Karpas-422 (cell line): ENCODE data around the gene SEPTIN3. TPM values are rescaled to one million over a fixed set of nuclear protein-coding genes. Genes with fewer than 3 reads are reported as not detected.

Experiments
- DNase-seq: peaks from one replicate; pipeline ENCODE4 v3.0.0-alpha.2; 2015
- H2AFZ ChIP-seq: fragments of 200-600 bp; sonication (generic); 2 replicates; pipeline ENCODE4 v1.6.1; 2014; ENCODE audit warnings: antibody characterized with exemption, low read length, mixed read lengths
- H3K27ac ChIP-seq: fragments of 200-600 bp; sonication (generic); 2 replicates; pipeline ENCODE4 v1.5.1; 2014; ENCODE audit warnings: mild to moderate bottlenecking, low read length, moderate library complexity
- H3K27me3 ChIP-seq: fragments of 200-600 bp; sonication (generic); 2 replicates; pipeline ENCODE4 v1.6.1; 2014; ENCODE audit warnings: low read length, mixed read lengths
- H3K36me3 ChIP-seq: fragments of 200-600 bp; sonication (generic); 2 replicates; pipeline ENCODE4 v1.6.1; 2014; ENCODE audit warnings: low read length, mixed read lengths; ENCODE audit not compliant: insufficient read depth
- H3K4me1 ChIP-seq: fragments of 200-600 bp; sonication (generic); 2 replicates; pipeline ENCODE4 v1.6.1; 2014; ENCODE audit warnings: mild to moderate bottlenecking, low read length, mixed read lengths
- H3K4me2 ChIP-seq: fragments of 200-600 bp; sonication (generic); 2 replicates; pipeline ENCODE4 v1.6.1; 2014; ENCODE audit warnings: low read length, low read depth, mild to moderate bottlenecking; ENCODE audit not compliant: poor library complexity, severe bottlenecking
- H3K4me3 ChIP-seq: fragments of 200-600 bp; sonication (generic); 2 replicates; pipeline ENCODE4 v1.5.1; 2014; ENCODE audit warnings: mild to moderate bottlenecking, antibody characterized with exemption, low read length, mixed read lengths
- H3K79me2 ChIP-seq: fragments of 200-600 bp; sonication (generic); 2 replicates; pipeline ENCODE4 v1.6.1; 2014; ENCODE audit warnings: mild to moderate bottlenecking, low read length, mixed read lengths
- H3K9ac ChIP-seq: fragments of 200-600 bp; sonication (generic); 2 replicates; pipeline ENCODE4 v1.6.0; 2014; ENCODE audit warnings: low read length
- H3K9me2 ChIP-seq: fragments of 200-600 bp; sonication (generic), shearing (Covaris generic); replicated peaks from 2 replicates; pipeline ENCODE4 v1.6.0; 2014; ENCODE audit warnings: mild to moderate bottlenecking, low read length, moderate library complexity; ENCODE audit not compliant: insufficient read depth
- H3K9me3 ChIP-seq: fragments of 300-700, 200-600 bp; sonication (generic); 2 replicates; pipeline ENCODE4 v1.6.1; 2014; ENCODE audit warnings: low read length, mixed read lengths
- H4K20me1 ChIP-seq: fragments of 200-600 bp; sonication (generic); 2 replicates; pipeline ENCODE4 v1.6.1; 2014; ENCODE audit warnings: mild to moderate bottlenecking, antibody characterized with exemption, low read length, low read depth; ENCODE audit not compliant: insufficient read depth
- total RNA-seq: library from RNA; depleted of rRNA; stranded (reverse); fragments of >200 nt; shearing (Covaris generic); gene quantifications from 2 replicates; pipeline ENCODE4 v1.2.3, GENCODE V29; 2014; ENCODE audit warnings: low replicate concordance

Gene SEPTIN3
- total RNA-seq, 1 experiment from 2014 or later = not detected

DNA sequence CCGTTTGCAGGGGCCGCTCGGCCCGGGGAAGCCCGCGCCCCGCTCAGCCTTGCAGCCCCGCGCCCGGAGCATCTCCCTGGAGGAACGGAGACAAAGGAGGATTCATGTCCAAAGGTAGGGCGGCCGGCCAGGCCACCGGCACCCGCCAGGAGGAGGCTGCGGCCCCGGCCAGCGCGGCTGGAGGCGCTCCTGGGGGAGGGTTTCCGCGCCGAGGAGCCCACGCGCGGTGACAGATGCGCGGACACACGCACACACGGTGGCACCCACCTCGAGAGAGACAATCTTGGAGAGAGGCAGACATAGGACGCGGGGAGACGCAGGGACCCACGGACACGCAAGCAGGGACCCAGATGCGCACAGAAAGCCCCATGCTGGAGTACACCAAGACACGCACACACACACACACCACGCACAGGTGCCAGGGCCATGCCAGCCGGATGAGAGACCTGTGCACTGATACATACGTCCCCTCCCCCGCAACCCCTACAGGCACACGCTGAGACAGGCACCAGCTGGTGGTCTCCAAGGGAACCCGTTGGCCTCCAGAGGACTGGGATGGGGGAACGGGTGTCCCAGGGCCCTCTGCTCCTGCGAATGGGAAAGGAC lies 7.8 kb downstream of the SEPTIN3 start:
- H3K27ac ChIP-seq = no peak overlapping the region
- H3K4me3 ChIP-seq = no peak overlapping the region
- no peak overlapping the region for H2AFZ ChIP-seq
- H3K27me3 ChIP-seq = no peaks in the 10 kb centered on the region
- H3K9ac ChIP-seq = no peak overlapping the region
- H3K36me3 ChIP-seq = no peaks in the 10 kb centered on the region
- H4K20me1 ChIP-seq = no peaks in the 10 kb centered on the region
- no peaks in the 10 kb centered on the region for H3K4me1 ChIP-seq
- DNase-seq = no peak
- H3K9me3 ChIP-seq = no peaks in the 10 kb centered on the region
- H3K9me2 ChIP-seq = no peaks in the 10 kb centered on the region
- H3K79me2 ChIP-seq = no peaks in the 10 kb centered on the region
- H3K4me2 ChIP-seq = no peak overlapping the region

DNA sequence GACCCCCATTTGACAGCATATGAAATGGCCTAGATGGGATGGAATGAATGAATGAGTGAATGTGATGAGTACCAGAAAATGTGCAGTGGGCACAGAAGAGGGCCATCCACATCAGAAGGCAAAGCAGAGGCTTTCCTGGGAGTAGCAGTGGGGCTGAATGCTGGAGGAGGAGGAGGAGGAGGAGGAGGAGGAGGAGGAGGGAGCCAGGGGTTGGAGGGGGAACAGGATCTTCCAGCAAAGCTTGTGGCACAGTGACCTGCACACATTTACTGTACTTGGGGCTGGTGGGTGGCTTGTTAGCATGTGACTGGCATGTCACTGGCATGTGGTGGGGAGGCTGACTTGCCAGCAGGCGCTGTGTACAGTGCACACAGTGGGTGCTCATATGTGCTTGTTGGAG lies 9.5 kb downstream of the SEPTIN3 start:
- H3K9me2 ChIP-seq = no peaks in the 10 kb centered on the region
- H3K36me3 ChIP-seq = no peaks in the 10 kb centered on the region
- no peak overlapping the region for H2AFZ ChIP-seq
- H3K27ac ChIP-seq = no peak overlapping the region
- H4K20me1 ChIP-seq = no peaks in the 10 kb centered on the region
- H3K79me2 ChIP-seq = no peaks in the 10 kb centered on the region
- H3K9me3 ChIP-seq = no peaks in the 10 kb centered on the region
- H3K27me3 ChIP-seq = no peaks in the 10 kb centered on the region
- no peak overlapping the region for H3K4me2 ChIP-seq
- H3K4me1 ChIP-seq = no peaks in the 10 kb centered on the region
- DNase-seq = no peak
- no peak overlapping the region for H3K9ac ChIP-seq
- no peak overlapping the region for H3K4me3 ChIP-seq

DNA sequence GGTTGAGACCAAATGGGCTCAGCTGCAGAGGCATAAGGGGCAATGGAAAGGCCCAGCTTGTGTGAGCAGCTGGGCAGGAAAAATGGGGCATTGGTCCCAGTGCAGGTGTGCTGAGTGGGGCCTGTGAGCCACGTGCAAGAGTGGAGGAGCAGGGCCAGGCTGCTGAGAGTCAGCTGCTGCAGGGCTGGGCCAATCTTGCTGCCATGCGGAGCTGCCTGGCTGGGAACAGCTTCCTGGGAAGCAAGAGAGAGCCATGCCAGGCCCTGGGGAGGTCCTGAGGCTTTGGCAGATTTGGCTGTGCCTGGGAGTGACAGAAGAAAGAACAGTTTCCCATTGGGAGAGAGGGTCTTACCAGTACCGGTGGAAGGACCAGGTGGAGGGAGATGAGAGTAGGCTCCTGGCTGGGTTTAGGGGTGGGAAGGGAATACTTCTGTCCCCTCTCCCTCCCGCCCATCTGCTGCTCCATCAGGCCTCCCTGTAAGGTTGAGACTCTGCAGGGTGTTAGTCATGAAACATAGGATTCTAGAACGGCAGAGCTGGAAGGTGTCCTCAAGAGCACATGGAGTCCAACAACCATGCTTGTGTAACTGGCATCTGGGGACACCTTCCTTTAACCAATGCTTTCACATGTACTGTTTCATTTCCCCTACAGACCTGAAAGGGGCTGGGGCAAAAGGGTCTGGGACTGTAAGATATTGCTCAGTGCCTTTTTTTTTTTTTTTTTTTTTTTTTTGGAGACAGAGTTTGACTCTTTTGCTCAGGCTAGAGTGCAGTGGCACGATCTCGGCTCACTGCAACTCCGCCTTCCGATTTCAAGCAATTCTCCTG lies 10.4 kb downstream of the SEPTIN3 start:
- no peaks in the 10 kb centered on the region for H4K20me1 ChIP-seq
- H3K4me3 ChIP-seq = no peak overlapping the region
- no peak for DNase-seq
- H3K9me3 ChIP-seq = no peaks in the 10 kb centered on the region
- no peaks in the 10 kb centered on the region for H3K4me1 ChIP-seq
- no peaks in the 10 kb centered on the region for H3K79me2 ChIP-seq
- H3K4me2 ChIP-seq = no peak overlapping the region
- H3K9ac ChIP-seq = no peak overlapping the region
- H3K36me3 ChIP-seq = no peaks in the 10 kb centered on the region
- no peaks in the 10 kb centered on the region for H3K27me3 ChIP-seq
- H3K27ac ChIP-seq = no peak overlapping the region
- H3K9me2 ChIP-seq = no peaks in the 10 kb centered on the region
- H2AFZ ChIP-seq = no peak overlapping the region

DNA sequence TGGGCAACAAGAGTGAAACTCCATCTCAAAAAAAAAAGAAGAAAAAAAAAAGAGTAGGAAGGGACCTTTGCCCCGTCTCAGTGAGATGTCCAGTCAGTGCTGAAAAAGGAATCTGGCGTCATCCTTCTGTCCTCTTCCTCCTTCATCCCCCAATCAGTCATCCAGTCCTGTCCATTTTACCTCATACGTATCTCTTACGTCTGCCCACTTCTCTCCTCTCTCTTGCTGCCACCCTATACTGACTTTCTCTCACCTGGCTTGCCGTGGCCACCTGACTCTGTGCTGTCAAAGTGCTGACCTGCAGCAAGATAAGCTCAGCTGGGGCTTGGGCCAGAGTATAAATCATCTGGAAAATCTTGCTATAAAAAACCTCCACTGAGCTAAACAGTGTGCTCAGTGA lies 13.6 kb downstream of the SEPTIN3 start:
- H3K79me2 ChIP-seq = no peaks in the 10 kb centered on the region
- no peaks in the 10 kb centered on the region for H4K20me1 ChIP-seq
- H3K4me2 ChIP-seq = no peak overlapping the region
- no peak overlapping the region for H2AFZ ChIP-seq
- H3K4me3 ChIP-seq = no peak overlapping the region
- H3K9me3 ChIP-seq = no peaks in the 10 kb centered on the region
- no peaks in the 10 kb centered on the region for H3K9me2 ChIP-seq
- no peaks in the 10 kb centered on the region for H3K36me3 ChIP-seq
- no peak overlapping the region for H3K9ac ChIP-seq
- no peaks in the 10 kb centered on the region for H3K4me1 ChIP-seq
- no peaks in the 10 kb centered on the region for H3K27me3 ChIP-seq
- H3K27ac ChIP-seq = no peak overlapping the region
- no peak for DNase-seq

DNA sequence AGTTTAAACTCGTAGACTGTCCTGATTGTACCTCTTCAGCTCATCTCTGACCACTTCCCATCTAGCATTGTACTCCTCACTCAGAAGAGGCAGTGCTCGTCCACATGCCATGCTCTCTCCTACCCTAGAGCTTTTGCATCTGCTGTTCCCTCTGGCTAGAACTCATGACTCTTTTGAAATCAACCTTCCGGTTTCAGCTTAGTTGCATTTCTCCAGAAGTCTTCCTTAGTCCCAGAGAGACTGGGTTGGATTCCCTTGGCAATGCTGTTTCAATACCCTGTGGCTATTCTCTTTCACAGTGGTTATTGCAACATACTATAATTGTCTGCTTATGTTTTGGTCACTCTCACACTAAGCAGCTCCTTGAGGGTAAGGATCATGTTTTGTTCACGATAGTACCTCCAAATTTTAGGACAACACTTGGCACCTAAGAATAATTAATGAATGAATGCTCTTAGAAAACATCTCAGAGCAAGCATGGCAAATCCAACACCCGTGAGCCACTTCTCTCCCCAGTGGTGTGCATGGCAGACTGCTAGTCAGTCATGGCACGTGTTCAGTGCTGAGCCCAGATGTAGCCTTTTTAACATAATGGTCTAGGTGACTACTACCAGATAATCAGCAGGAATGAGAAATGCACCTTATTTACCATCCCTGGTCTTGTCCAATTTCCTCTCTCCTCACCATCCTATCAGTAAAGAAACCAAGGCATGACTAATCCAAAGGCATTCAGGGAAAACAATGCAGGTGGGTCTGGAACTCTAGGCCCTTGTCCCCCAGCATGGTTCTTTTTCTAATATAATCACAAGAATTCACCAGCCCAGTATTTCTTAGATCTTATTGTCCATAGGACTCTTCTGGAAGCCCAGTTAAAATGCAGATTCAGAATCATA lies 14.5 kb downstream of the SEPTIN3 start:
- no peak overlapping the region for H2AFZ ChIP-seq
- no peak overlapping the region for H3K9ac ChIP-seq
- H3K4me2 ChIP-seq = no peak overlapping the region
- H3K9me3 ChIP-seq = no peaks in the 10 kb centered on the region
- H3K27ac ChIP-seq = no peak overlapping the region
- H3K79me2 ChIP-seq = no peaks in the 10 kb centered on the region
- H3K4me1 ChIP-seq = no peaks in the 10 kb centered on the region
- no peaks in the 10 kb centered on the region for H4K20me1 ChIP-seq
- no peaks in the 10 kb centered on the region for H3K36me3 ChIP-seq
- no peak for DNase-seq
- no peaks in the 10 kb centered on the region for H3K9me2 ChIP-seq
- no peak overlapping the region for H3K4me3 ChIP-seq
- no peaks in the 10 kb centered on the region for H3K27me3 ChIP-seq

DNA sequence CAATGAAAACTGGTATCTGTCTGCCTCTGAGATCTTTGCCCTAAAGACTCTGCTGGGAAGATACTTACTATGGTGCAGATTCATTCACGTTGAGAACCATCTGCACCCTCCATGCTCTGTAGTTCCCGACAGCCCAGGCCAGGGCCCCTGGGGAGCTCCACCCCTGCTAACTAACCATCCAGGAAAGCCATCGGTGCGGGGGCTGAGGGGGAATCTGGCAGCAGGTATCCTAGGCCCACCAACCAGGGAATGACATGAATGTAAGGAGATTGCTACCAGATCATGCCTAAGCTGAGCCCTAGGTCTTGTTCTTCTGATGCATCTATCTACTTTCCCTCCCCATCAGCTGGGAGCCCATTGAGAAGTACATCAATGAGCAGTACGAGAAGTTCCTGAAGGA lies 18.0 kb downstream of the SEPTIN3 start:
- Histone ChIP-seq H4K20me1 (no peaks in the 10 kb centered on the region), H3K79me2 (no peaks in the 10 kb centered on the region), H3K4me1 (no peaks in the 10 kb centered on the region), H3K27ac (no peak overlapping the region), H3K9me2 (no peaks in the 10 kb centered on the region), H3K9ac (no peak overlapping the region), H3K27me3 (no peaks in the 10 kb centered on the region), H2AFZ (no peak overlapping the region), H3K36me3 (no peaks in the 10 kb centered on the region), H3K4me3 (no peak overlapping the region), H3K9me3 (no peaks in the 10 kb centered on the region), H3K4me2 (no peak overlapping the region)
- no peak for DNase-seq

DNA sequence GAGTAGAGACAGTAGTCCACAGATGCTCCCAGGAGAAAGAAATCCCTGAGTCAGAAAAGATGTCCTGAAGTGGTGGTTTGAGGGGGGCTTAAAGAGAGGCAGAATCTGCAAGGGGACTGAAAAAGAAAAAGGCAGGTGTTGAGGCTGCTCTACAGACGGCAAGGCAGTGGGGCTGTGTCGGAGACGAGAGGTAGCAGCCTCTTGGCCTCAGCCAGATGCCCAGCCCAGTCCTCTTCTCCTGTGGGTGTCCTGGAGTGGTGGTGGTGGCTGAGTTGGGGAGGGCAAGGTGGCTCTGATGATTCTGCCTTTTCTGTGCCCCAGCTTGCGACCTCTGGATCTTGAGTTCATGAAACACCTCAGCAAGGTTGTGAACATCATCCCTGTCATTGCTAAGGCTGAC lies 20.0 kb downstream of the SEPTIN3 start:
- H3K27me3 ChIP-seq = no peaks in the 10 kb centered on the region
- H3K9ac ChIP-seq = no peak overlapping the region
- no peak overlapping the region for H3K4me3 ChIP-seq
- H3K4me1 ChIP-seq = no peaks in the 10 kb centered on the region
- no peak overlapping the region for H3K27ac ChIP-seq
- no peaks in the 10 kb centered on the region for H3K79me2 ChIP-seq
- DNase-seq = no peak
- H3K9me2 ChIP-seq = no peaks in the 10 kb centered on the region
- no peak overlapping the region for H2AFZ ChIP-seq
- no peaks in the 10 kb centered on the region for H3K36me3 ChIP-seq
- H3K9me3 ChIP-seq = no peaks in the 10 kb centered on the region
- H4K20me1 ChIP-seq = no peaks in the 10 kb centered on the region
- no peak overlapping the region for H3K4me2 ChIP-seq

DNA sequence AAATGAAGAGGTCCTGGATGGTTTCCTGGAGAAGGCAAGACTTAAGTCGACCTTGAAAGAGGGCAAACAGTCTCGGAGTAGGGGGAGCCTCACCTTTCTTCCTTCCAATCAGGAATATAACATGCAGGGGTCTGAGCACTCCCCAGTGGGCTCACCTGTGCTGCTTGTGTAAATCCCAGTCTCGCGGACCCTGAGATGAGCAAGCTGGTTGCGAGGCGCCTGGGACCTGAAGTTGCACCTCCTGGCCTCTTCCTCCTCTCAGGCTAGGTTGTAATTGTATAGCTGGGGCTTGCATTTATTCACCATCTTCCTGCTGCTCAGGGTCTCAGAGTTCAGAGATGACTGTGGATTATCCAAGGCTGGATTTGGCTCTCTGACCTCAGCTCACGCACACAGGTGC lies 21.9 kb downstream of the SEPTIN3 start:
- Histone ChIP-seq H3K9me3 (no peaks in the 10 kb centered on the region), H3K36me3 (no peaks in the 10 kb centered on the region), H3K4me3 (no peak overlapping the region), H3K27ac (no peak overlapping the region), H2AFZ (no peak overlapping the region), H3K9me2 (no peaks in the 10 kb centered on the region), H3K27me3 (no peaks in the 10 kb centered on the region), H3K4me1 (no peaks in the 10 kb centered on the region), H3K79me2 (no peaks in the 10 kb centered on the region), H4K20me1 (no peaks in the 10 kb centered on the region), H3K9ac (no peak overlapping the region), H3K4me2 (no peak overlapping the region)
- DNase-seq = no peak
